ENCODE results near the gene RPS15.

DNA sequence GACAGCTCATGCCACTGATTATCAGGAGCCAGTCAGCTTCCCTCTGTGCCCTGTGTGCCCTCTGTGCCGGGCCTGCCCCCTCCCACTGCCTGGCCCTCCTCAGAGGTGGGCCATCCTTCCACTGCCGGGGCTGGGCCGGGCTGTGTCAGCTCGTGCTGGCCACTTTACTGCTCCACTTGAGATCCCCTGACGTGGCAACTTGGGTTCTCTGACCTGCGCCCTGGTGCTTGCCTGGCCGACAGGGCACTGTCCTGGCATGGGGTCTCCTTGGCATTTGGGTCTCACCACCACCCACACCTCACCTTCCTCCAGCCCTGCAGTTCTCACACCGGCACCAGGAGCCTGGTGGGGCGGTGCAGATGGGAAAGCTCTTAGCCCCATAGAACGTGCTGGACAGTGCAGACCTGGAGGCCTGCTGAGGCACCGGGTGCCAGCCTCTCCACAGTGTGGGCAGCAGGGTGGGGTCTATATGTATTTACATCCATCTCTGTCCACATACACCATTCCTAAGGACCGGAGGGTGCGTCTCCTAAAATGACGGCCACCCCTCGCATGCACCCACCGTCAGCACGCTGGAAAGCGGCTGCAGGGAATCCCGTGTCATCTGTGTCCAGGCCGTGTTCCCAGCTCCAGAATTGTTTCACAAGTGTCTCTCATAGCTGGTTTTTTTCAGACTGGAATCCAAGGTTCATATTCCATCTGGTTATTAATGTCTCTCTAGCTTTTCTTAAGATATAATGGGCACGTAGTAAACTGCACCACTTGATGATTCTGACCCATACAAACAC, 19.1 kb upstream of the RPS15 start:
- no peak for TF ChIP-seq YY1 (IDR thresholded peaks at IDR 0.05; ENCODE audit: insufficient read depth, insufficient read length)
- no peak for TF ChIP-seq ZNF274 (IDR thresholded peaks at IDR 0.05; ENCODE audit: low read depth, low read length)
